Right lobe of liver (tissue), 4 donors: ENCODE results near the gene CFAP70.

ENCODE experiments used
- CTCF ChIP-seq, 4 donors: fragments of 200-600 bp in 3 of 4; fragments of 450-650 bp in 1 of 4; IDR thresholded peaks; one replicate each; pipeline versions ENCODE4 v1.5.1 to v1.8.0; 2016 to 2022; ENCODE audit warnings: antibody characterized with exemption in 4 of 4, mild to moderate bottlenecking in 2 of 4
- POLR2A ChIP-seq: fragments of 450-650 bp; IDR thresholded peaks from one replicate; pipeline ENCODE4 v1.6.1; 2017; ENCODE audit warnings: antibody characterized with exemption, mild to moderate bottlenecking
- donor health status: DM: no; HTN: no; CAD: no.
- donor health status: DM: no; HTN: no; CAD: no.
- donor health status: DM: no; HTN: yes; CAD: no.

- TF ChIP-seq POLR2A, result no peak
- TF ChIP-seq CTCF (IDR thresholded peaks at IDR 0.05), result no peak
These were observed 97.2 kb downstream of the CFAP70 start for GRCh38 chr10:73261362-73261995.
